ENCODE data around the gene DNAJC25.
"Not testable (repeated sequence)": the region's sequence is repeated elsewhere in the genome, so short reads cannot be mapped to it uniquely, and the experiment has no call there.

The DNAJC25 gene

GRCh38 chr9:111628411-111628810 is 2.7 kb upstream of the DNAJC25 start:
- no peak for FAIRE-seq

DNA sequence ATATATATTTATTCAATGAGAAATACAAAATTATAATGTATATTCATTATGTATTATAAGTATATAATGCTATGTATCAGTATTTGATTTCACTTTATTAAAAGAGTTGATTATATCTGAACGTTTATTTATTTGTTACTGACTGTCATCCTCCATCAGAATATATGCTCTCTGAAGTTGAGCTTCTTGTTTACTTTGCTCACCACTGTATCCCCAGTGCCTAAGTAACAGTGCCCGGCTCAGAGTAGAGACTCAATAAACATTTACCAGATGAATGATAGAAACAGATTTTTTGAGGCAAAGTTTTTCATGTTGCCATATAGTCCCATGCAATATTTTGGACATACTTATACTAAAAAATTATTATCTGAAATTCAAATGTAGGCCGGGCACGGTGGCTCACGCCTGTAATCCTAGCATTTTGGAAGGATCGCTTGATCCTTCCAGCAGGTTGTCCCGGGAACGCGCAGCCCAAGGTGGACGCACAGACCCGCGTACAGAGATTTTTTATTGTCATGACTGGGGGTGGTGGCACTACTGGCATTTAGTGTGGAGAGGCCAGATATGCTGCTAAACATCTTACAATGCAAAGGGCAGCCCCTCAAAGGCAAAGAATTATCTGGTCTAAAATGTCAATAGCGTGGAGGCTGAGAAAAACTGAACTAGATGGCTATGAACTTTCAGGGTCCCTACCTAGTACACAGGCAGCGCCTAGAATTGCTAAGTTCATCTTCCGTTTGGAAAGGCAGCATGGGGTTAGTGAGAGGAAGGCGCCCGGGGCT is 761 bp upstream of the DNAJC25 start:
- no peak for FAIRE-seq

DNA sequence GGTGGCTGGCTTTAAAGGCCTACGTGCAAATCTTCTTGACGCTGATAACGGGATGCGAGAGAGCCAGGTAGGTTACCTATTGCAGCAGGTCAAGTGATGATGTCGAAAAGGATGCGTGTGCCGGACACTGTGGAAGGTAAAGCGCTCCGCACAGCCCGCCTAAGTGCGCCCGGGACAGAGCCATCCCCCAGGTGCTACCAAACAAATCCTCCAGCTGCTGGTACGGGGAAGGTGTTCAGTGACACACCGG is 245 bp upstream of the DNAJC25 start:
- no peak for FAIRE-seq

GRCh38 chr9:111632060-111632459 is 926 bp downstream of the DNAJC25 start:
- FAIRE-seq = no peak

DNA sequence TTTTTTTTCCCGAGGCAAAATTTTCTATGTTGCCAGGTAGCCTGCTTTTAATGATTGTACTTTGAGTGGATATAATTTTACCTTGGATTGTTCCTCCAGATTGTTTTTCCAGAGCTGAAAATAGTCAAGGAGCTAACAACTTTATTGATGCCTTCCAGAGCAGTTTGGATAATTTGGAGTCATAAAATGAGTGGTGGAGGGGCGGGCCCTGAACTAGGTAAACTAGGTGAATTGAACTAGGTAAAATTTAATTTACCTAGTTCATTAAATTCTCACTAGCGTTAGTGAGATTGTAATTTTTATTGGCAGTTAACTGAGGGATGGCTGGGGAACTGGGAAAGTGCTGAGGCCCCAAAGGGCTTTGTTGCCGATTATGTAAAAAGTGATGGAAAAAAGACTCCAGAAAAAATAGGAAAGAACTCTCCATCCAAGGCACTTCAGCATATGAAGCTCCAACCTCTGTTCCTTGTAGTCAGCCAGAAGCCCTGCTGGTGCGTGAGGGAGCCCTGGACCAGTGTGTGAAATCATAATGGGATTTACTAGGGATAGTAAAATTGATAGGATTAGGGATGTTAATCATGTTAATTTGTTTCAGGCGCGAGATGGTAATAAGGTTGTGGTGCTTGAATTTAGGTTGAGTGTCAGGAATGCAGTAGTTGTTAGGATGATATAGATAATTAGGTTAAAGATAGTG is 1.7 kb downstream of the DNAJC25 start:
- no peak for FAIRE-seq

DNA sequence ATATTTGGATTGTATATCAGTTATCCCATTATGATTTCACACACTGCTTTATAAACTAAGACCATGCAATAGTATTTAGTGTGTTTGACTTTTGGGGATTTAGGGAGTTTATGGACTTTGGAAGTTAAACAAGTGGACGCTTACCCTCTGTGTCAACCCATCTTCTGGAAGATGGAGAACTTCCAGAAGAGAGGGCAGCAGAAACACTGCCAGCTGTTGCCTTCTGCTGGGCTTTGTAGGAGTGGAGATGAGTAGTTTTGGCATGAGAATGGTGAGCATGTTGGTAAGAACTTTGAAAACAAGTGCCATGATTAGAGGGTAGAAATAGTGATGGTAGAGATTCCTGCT is 2.2 kb downstream of the DNAJC25 start:
- no peak for FAIRE-seq

DNA sequence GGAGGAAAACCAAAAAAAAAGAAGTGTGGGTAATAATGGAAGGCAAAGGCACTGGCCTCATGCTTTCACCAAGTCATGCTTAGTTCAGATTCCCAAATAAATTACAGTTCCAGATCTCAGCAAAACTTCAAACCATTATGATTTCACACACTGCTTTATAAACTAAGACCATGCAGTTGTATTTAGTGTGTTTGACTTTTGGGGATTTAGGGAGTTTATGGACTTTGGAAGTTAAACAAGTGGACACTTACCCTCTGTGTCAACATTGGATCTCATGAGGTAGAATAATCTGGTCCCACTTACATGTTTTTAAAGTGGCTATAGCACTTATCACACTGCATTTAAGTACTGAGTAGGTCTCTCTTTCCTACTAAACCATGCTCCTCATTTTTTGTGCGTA is 3.7 kb downstream of the DNAJC25 start:
- FAIRE-seq = no peak

GRCh38 chr9:111637421-111637950 is 6.4 kb downstream of the DNAJC25 start:
- FAIRE-seq = no peak

DNA sequence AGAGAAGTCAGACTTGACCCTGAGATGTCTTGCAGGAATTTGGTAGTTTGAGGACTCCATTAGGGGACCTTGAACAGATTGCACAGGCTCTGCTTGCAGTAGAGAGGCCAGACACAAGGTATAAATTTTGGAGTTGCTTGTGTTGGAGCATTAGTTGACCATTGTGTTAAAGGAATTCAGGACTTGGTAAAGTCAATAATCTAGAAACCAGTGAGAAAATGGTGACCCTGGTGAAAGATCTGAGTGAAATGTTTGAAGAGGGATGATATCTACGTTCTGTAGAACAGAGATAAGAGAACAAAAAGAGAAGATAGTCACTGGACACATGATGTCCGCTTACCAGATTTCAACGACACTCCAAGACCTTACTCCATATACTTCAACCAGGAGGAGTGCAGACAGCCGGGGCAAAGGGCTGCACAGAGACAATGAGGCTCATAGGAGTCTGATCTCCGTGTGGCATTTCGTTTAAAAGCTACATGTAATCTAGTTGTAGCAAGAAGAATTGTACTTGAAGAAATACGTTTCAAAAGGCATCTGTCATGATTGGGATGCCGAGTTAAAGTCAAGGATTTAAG is 13.2 kb downstream of the DNAJC25 start:
- FAIRE-seq = no peak

GRCh38 chr9:111645806-111646205 is 14.7 kb downstream of the DNAJC25 start:
- no peak for FAIRE-seq

DNA sequence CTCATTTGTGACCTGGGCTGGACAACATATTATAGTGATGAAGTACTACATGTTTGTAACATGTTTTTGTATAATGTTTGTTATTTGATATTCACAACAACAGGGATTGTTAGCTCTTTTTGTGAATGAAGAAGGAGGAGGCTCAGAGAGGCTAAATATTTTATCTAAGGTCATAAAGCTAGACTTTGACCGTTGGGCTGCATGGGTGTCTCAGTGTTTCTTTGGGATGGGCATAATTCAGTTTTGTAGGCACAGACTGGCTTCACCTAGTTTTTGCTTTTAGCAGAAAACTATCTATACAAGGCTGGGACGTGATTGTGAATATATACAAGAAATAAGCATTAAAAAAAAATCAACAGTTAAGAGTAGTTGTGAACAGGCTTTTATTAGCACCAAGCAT is 15.3 kb downstream of the DNAJC25 start:
- FAIRE-seq = no peak

GRCh38 chr9:111648066-111648465 is 16.9 kb downstream of the DNAJC25 start:
- no peak for FAIRE-seq

GRCh38 chr9:111649016-111649415 is 17.9 kb downstream of the DNAJC25 start:
- no peak for FAIRE-seq

DNA sequence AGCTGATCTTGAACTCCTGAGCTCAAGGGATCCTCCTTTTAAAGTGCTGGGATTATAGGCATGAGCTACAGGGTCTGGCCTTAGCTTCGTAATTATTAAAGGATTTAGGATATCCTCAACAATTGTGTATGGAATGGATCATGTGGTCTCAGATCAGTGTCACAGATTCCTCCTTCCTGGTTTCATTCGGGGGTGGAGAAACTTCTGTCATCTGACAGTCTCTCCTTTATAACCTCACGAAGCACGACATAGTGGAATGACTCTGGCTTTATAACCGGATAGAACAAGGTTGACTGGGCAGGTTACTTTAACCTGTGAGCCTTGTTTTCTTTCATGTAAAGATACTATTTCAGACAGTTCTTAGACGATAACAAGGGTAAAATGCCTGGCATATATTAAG is 25.9 kb downstream of the DNAJC25 start:
- no peak for FAIRE-seq

- no peak for FAIRE-seq
Measured at GRCh38 chr9:111658943-111659342, 27.8 kb downstream of the DNAJC25 start.

- no peak for FAIRE-seq
Measured at GRCh38 chr9:111659691-111660090, 28.6 kb downstream of the DNAJC25 start.

DNA sequence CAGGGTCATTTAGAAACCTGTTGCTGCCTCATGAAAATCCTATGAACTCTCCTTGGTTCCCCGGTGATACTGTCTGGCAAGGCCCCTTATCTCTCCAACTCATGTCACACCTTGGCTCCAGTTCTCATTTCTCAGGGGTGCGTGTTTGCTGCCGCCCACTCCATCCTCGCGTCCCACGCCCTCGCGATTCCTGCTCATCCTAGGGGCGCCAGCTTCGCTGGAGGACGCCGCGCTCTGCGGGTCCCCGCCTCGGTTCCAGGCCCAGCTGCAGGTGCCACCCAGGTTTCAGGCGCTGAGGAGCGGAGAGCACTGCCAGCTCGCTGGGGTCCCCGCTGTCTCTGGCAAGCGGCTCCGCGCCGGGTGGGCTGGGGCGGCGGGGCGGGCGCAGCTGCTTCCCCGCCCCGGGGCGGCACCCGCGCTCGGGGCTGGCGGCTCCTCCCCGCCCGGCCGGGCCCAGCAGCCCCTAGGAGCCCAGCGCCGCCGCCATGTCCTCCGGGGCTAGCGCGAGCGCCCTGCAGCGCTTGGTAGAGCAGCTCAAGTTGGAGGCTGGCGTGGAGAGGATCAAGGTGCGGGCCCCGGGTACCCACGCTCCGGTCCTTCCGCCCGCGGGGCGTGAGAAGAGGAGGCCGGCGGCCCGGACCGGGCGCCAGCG is 30.1 kb downstream of the DNAJC25 start, which contains the start of gene GNG10:
TSS of gene GNG10 (plus strand) at position 456 of the 652 bp plus-strand sequence. CDS start at position 486, 30 bp downstream.
- no peak for FAIRE-seq

- FAIRE-seq = no peak
Measured at GRCh38 chr9:111661802-111662521, 30.8 kb downstream of the DNAJC25 start.

DNA sequence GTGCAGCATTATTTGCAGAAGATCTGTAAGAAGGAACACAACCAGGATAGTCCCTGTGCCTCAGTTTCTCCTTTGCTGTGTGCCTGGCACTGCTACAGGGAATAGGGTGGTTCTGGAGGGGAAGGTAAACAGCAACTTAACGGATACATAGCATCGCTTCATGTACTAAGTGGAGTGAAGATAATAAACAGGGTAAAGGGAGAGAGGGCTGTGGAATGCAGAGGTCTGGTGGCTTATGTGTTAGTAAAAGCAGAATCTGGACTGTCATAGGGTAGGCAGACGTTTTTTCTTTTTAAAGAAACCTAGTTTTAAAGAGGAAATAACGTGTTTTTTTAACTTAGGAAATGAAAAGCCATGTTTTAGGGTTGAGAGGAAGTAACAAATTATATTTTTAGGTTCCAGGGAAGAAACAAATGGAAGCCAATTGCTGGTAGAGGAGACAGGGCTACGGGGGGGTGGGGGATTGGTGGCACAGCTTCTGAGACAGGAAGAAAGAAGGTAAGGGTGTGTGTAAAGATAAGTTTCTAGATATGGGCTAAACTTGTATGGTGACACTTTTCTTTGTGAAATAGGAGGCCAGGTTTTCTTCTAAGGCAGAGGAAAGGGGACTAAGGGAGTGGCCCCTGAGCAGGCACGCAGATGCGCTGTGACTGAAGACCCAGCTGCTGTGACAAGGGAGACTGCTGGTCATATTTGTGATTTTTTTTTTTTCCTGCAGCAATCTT is 31.6 kb downstream of the DNAJC25 start:
- no peak for FAIRE-seq

GRCh38 chr9:111663301-111663823 is 32.2 kb downstream of the DNAJC25 start:
- no peak for FAIRE-seq

DNA sequence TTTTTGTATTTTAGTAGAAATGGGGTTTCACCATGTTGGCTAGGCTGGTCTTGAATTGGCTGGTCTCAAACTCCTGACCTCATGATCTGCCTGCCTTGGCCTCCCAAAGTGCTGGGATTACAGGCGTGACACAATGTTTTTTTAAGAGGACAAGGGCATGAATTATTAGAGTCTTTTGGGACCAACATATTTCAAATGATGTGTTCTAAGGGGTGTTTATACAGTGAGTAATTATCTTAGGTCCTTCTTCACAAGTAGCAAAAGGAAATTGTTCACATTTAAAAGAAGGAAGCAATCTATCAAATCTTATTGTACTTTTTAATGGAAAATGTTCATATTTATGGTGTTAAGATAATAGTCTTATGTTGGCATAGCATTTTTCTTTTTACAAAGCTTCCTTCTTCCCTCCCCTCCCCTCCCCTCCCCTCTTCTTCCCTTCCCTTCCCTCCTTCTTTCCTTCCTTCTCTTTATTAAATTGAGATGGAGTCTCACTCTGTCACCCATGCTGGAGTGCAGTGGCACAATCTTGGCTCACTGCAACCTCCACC is 37.0 kb downstream of the DNAJC25 start:
- FAIRE-seq = no peak

DNA sequence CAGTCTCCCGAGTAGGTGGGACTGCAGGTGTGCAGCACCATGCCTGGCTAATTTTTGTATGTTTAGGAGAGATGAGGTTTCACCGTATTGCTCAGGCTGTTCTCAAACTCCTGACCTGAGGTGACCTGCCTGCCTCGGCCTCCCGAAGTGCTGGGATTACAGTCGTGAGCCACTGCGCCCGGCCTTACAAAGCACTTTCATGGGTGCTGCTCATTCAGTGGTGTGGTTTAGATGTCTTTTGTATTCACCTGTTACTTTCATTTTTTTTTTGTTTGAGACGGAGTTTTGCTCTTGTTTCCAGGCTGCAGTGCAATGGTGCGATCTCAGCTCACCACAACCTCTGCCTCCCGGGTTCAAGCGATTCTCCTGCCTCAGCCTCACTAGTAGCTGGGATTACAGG is 37.5 kb downstream of the DNAJC25 start:
- not testable (repeated sequence) for FAIRE-seq

Data from colon (tissue), 2 donors.